Gastroesophageal sphincter (tissue), 4 donors: Measurements from ENCODE around the gene S1PR1. TPM values are rescaled to one million over a fixed set of nuclear protein-coding genes. Genes with fewer than 3 reads are reported as not detected.
A peak's percentile ranks its signal among the peaks of the same experiment; 100 is the strongest.

ENCODE experiments used
- ATAC-seq: fragments of 150-250 bp; one replicate; pipeline ENCODE4 v1.9.1; 2016; ENCODE audit warnings: mild to moderate bottlenecking, moderate library complexity
- H3K27ac ChIP-seq, 4 donors: fragments of 200-600 bp; sonication (generic) in 3 of 4; 1 replicate in 3 of 4; 2 replicates in 1 of 4; pipeline ENCODE4 v1.5.1; 2016 to 2019
- H3K27me3 ChIP-seq: fragments of 200-600 bp; sonication (generic); one replicate; pipeline ENCODE4 v1.5.1; 2019
- H3K36me3 ChIP-seq, 2 donors: fragments of 200-600 bp; sonication (generic); one replicate each; pipeline ENCODE4 v1.5.1; 2019; ENCODE audit warnings: control low read depth in 1 of 2
- H3K4me1 ChIP-seq, 3 donors: fragments of 200-600 bp; sonication (generic); 1 replicate in 2 of 3; 2 replicates in 1 of 3; pipeline ENCODE4 v1.5.1; 2016 to 2019; ENCODE audit warnings: control low read depth in 2 of 3
- H3K4me3 ChIP-seq, 2 donors: fragments of 200-600 bp; sonication (generic); one replicate each; pipeline ENCODE4 v1.5.1; 2019; ENCODE audit warnings: mild to moderate bottlenecking in 1 of 2, moderate library complexity in 1 of 2
- H3K9me3 ChIP-seq, 3 donors: fragments of 200-600 bp; sonication (generic); one replicate each; pipeline ENCODE4 v1.5.1; 2017 to 2019; ENCODE audit warnings: control low read depth in 2 of 3
- CTCF ChIP-seq, 4 experiments: fragments of 200-600 bp in 2 of 4; fragments of 450-650 bp in 2 of 4; sonication (generic) in 1 of 4; IDR thresholded peaks; one replicate each; pipeline ENCODE4 v1.5.1; 2017 to 2019; ENCODE audit warnings: antibody characterized with exemption in 4 of 4, mild to moderate bottlenecking in 2 of 4, moderate library complexity in 2 of 4
- EP300 ChIP-seq: sonication (generic); formaldehyde crosslinking; IDR thresholded peaks from one replicate; pipeline ENCODE4 v1.6.1; 2017; ENCODE audit warnings: antibody characterized with exemption, mild to moderate bottlenecking
- POLR2A ChIP-seq, 2 donors: fragments of 450-650 bp; IDR thresholded peaks; one replicate each; pipeline ENCODE4 v1.6.1; 2017; ENCODE audit warnings: antibody characterized with exemption in 2 of 2, mild to moderate bottlenecking in 2 of 2, moderate library complexity in 1 of 2
- POLR2AphosphoS5 ChIP-seq: sonication (generic); formaldehyde crosslinking; IDR thresholded peaks from one replicate; pipeline ENCODE4 v1.6.1; 2017; ENCODE audit warnings: antibody characterized with exemption
- WGBS, 2 donors: methylation state at CpG; one replicate each; pipeline ENCODE4 v1.1.5; 2018; ENCODE audit warnings: low coverage in 1 of 2; 5-methylcytosine and 5-hydroxymethylcytosine counted together
- total RNA-seq, 4 donors: library from RNA; depleted of rRNA; stranded (reverse); fragments of >200 nt; gene quantifications; one replicate each; pipeline ENCODE4 v1.1.0, GENCODE V29; 2016

S1PR1 gene
- total RNA-seq, 4 donors from 2014 or later, result 13.9 to 73.6 (median 47.8) TPM

- no peaks in the 10 kb centered on the region for H3K36me3 ChIP-seq
- no peak overlapping the region for H3K4me3 ChIP-seq
- H3K4me1 ChIP-seq, result peaks cover 0 to 8% (median 0%) of the 10 kb centered on the region in 3 donors
- H3K27ac ChIP-seq, result no peak overlapping the region
- peak; percentile 52 for TF ChIP-seq POLR2AphosphoS5
- TF ChIP-seq EP300, result no peak
- TF ChIP-seq CTCF (IDR thresholded peaks at IDR 0.05), result no peak
- TF ChIP-seq POLR2A (IDR thresholded peaks at IDR 0.05), result no peak
- WGBS, 2 donors, result 33 to 83% methylated on average over 1 to 2 of the region's 2 CpGs
- no peaks in the 10 kb centered on the region for H3K9me3 ChIP-seq
- no peaks in the 10 kb centered on the region for H3K27me3 ChIP-seq
- ATAC-seq, result peak; percentile 46
Observed at GRCh38 chr1:101264697-101265096, 27.9 kb downstream of the S1PR1 start.

GRCh38 chr1:101265684-101266083, 28.9 kb downstream of the S1PR1 start:
- TF ChIP-seq CTCF (IDR thresholded peaks at IDR 0.05), result no peak
- no peak for TF ChIP-seq EP300
- TF ChIP-seq POLR2A (IDR thresholded peaks at IDR 0.05), result no peak
- TF ChIP-seq POLR2AphosphoS5, result no peak
- Histone ChIP-seq H3K4me3 (no peak overlapping the region), H3K4me1 (peaks cover 0 to 8% (median 0%) of the 10 kb centered on the region in 3 donors), H3K27me3 (no peaks in the 10 kb centered on the region), H3K36me3 (no peaks in the 10 kb centered on the region), H3K27ac (no peak overlapping the region), H3K9me3 (no peaks in the 10 kb centered on the region)
- 90 to 93% methylated on average over 2 of the region's 2 CpGs for WGBS, 2 donors
- ATAC-seq, result no peak

GRCh38 chr1:101267082-101267481, 30.3 kb downstream of the S1PR1 start:
- no peak for TF ChIP-seq EP300
- TF ChIP-seq POLR2A (IDR thresholded peaks at IDR 0.05), result no peak
- TF ChIP-seq POLR2AphosphoS5, result no peak
- TF ChIP-seq CTCF (IDR thresholded peaks at IDR 0.05), result no peak
- Histone ChIP-seq H3K36me3 (no peaks in the 10 kb centered on the region), H3K27me3 (no peaks in the 10 kb centered on the region), H3K9me3 (peaks cover 0 to 6% (median 0%) of the 10 kb centered on the region in 3 donors), H3K27ac (no peak overlapping the region), H3K4me3 (no peak overlapping the region), H3K4me1 (peaks cover 0 to 8% (median 0%) of the 10 kb centered on the region in 3 donors)
- ATAC-seq, result no peak
- WGBS, 2 donors, result 86 to 100% methylated on average over 2 of the region's 2 CpGs

DNA sequence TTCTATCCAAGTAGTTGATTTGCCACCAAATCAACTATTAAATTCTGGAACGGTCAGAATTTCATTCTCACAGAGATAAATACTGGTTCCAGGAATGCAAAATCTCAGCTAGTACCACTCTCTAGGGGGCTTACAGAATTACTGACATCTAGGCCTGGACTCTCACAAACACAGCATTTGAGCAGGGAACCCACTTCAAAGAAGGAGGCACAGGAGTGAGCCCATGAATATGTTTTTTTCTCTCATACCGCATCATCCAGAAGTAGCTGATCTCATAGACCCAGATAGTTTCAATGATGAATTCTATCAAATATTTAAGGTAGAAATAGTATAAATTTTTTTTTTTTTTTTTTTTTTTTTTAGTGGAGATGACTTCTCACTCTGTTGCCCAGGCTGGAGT, 32.1 kb downstream of the S1PR1 start:
- TF ChIP-seq POLR2A (IDR thresholded peaks at IDR 0.05) (no peak), CTCF (IDR thresholded peaks at IDR 0.05) (no peak), EP300 (no peak), POLR2AphosphoS5 (no peak)
- no peaks in the 10 kb centered on the region for H3K27me3 ChIP-seq
- no peak overlapping the region for H3K27ac ChIP-seq
- no peaks in the 10 kb centered on the region for H3K4me1 ChIP-seq
- WGBS, 2 donors, result 100% methylated on average over 2 of the region's 2 CpGs
- H3K4me3 ChIP-seq, result no peak overlapping the region
- H3K9me3 ChIP-seq, result peaks cover 0 to 6% (median 0%) of the 10 kb centered on the region in 3 donors
- ATAC-seq, result no peak
- H3K36me3 ChIP-seq, result no peaks in the 10 kb centered on the region

GRCh38 chr1:101275672-101276071, 38.9 kb downstream of the S1PR1 start:
- no peak for TF ChIP-seq EP300
- no peak for TF ChIP-seq POLR2A (IDR thresholded peaks at IDR 0.05)
- no peak for TF ChIP-seq CTCF (IDR thresholded peaks at IDR 0.05)
- no peak for TF ChIP-seq POLR2AphosphoS5
- H3K27ac ChIP-seq, result no peak overlapping the region
- no peaks in the 10 kb centered on the region for H3K36me3 ChIP-seq
- no peak overlapping the region for H3K4me3 ChIP-seq
- 67 to 84% methylated on average over 4 to 5 of the region's 5 CpGs for WGBS, 2 donors
- H3K9me3 ChIP-seq, result peaks cover 0 to 6% (median 0%) of the 10 kb centered on the region in 3 donors
- ATAC-seq, result no peak
- no peaks in the 10 kb centered on the region for H3K4me1 ChIP-seq
- peaks cover 7% of the 10 kb centered on the region for H3K27me3 ChIP-seq
